Psoas muscle (tissue), 8 donors: ENCODE results near the gene TTC22. TPM values are rescaled to one million over a fixed set of nuclear protein-coding genes. Genes with fewer than 3 reads are reported as not detected.

ENCODE experiments used
- ATAC-seq, 4 donors: fragments of 200-7000 bp; cut with Tn5 transposase; one replicate each; pipeline ENCODE4 v1.9.1; 2020; ENCODE audit warnings: moderate library complexity in 3 of 4, mild to moderate bottlenecking in 2 of 4
- DNase-seq, 2 donors: peaks; one replicate each; pipeline ENCODE4 v3.0.0-alpha.2; 2020
- H3K27ac ChIP-seq: fragments of 200-600 bp; one replicate; pipeline ENCODE4 v1.8.0; 2022
- H3K27me3 ChIP-seq, 3 donors: fragments of 200-600 bp in 1 of 3; one replicate each; pipeline versions ENCODE4 v1.6.1 to v1.8.0; 2013 to 2022; ENCODE audit warnings: low read length in 2 of 3, mild to moderate bottlenecking in 2 of 3, moderate library complexity in 1 of 3; ENCODE audit not compliant: insufficient read depth in 3 of 3
- H3K36me3 ChIP-seq, 2 donors: fragments of 200-600 bp in 1 of 2; one replicate each; pipeline versions ENCODE4 v1.6.1 to v1.8.0; 2013 to 2022; ENCODE audit warnings: low read depth in 1 of 2, mild to moderate bottlenecking in 1 of 2, moderate library complexity in 1 of 2; ENCODE audit not compliant: insufficient read depth in 1 of 2
- H3K4me1 ChIP-seq: fragments of 200-600 bp; one replicate; pipeline ENCODE4 v1.8.0; 2022
- H3K4me3 ChIP-seq: fragments of 200-600 bp; one replicate; pipeline ENCODE4 v1.8.0; 2022; ENCODE audit warnings: mild to moderate bottlenecking
- H3K9me3 ChIP-seq: fragments of 200-600 bp; one replicate; pipeline ENCODE4 v1.8.0; 2022
- WGBS, 3 donors: extraction: QIAGEN DNeasy Blood & Tissue Kit; methylation state at CpG; one replicate each; pipeline versions ENCODE4 v1.1.6 to v1.1.7; 2013; 5-methylcytosine and 5-hydroxymethylcytosine counted together
- intact Hi-C, 2 donors: fragments of 100-400 bp; cut with DNase I; formaldehyde crosslinking; loops; one replicate each; pipeline versions ENCODE4 v1.11.0 to v1.14.2; 2022
- polyA plus RNA-seq, 3 donors: library from polyadenylated mRNA; stranded (reverse); fragments of 200-250 nt; gene quantifications; one replicate each; pipeline ENCODE4 v1.2.3, GENCODE V29; 2013
- total RNA-seq, 4 donors: library from RNA; stranded (reverse); fragmentation: NEBNext Ultra II Directional in 2 of 4; extraction: Animal tissue kit (Norgen Biotek cat#: 25700) in 2 of 4; gene quantifications; one replicate each; pipeline versions ENCODE4 v1.2.1 to v1.2.4, GENCODE V29; 2021 to 2023
- TF ChIP-seq, protein P1 (sequence below): fragments of 200-600 bp; IDR thresholded peaks from one replicate; pipeline ENCODE4 v1.8.0; 2022; ENCODE audit warnings: antibody characterized with exemption
- donor health status: healthy with polysubstance abuse.
- donor health status: DM: no; HTN: no; CAD: no; lungs with moderate emphysema.
- donor health status: Bipolar disorder and iron deficiency.
- donor health status: healthy.
- donor health status: DM: yes; HTN: yes; CAD: no.
- donor health status: DM: no; HTN: no; CAD: no.
- donor health status: DM: no; HTN: no; CAD: no.
- donor health status: DM: yes; HTN: yes; CAD: no.

Gene TTC22
- total and polyA plus RNA-seq, 7 donors, result 0.03 to 0.13 (median 0.03) TPM; not detected in 2

DNA sequence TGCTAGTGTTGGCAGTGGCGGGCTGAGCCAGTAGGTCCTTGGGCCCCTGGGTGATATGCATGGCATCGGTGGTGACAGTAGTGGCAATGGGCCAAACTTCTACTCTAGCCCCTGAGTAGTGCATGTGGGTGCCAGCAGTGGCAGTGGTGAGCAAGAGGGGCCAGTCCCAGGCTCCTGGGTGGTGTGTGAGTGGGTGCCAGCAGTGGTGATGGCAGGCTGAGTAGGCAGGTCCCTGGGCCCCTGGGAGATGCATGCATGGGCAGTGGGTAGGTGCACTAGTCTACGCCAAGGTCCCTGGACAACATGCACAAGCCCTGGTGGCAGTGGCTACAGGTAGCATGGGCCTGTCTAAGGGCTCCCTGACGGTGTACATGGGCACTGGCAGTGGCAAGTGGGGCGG, 24.6 kb upstream of the TTC22 start:
- intact Hi-C loops, result no loop called here
- Histone ChIP-seq H3K4me3 (no peak overlapping the region), H3K36me3 (no peaks in the 10 kb centered on the region), H3K9me3 (peaks cover 29% of the 10 kb centered on the region), H3K4me1 (no peaks in the 10 kb centered on the region), H3K27me3 (no peaks in the 10 kb centered on the region), H3K27ac (no peak overlapping the region)
- DNase-seq, result no peak
- no peak for ATAC-seq
- TF ChIP-seq, protein P1, sequence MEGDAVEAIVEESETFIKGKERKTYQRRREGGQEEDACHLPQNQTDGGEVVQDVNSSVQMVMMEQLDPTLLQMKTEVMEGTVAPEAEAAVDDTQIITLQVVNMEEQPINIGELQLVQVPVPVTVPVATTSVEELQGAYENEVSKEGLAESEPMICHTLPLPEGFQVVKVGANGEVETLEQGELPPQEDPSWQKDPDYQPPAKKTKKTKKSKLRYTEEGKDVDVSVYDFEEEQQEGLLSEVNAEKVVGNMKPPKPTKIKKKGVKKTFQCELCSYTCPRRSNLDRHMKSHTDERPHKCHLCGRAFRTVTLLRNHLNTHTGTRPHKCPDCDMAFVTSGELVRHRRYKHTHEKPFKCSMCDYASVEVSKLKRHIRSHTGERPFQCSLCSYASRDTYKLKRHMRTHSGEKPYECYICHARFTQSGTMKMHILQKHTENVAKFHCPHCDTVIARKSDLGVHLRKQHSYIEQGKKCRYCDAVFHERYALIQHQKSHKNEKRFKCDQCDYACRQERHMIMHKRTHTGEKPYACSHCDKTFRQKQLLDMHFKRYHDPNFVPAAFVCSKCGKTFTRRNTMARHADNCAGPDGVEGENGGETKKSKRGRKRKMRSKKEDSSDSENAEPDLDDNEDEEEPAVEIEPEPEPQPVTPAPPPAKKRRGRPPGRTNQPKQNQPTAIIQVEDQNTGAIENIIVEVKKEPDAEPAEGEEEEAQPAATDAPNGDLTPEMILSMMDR, result no peak
- WGBS, 3 donors, result 92 to 93% (median 92%) methylated on average over 5 of the region's 5 CpGs

DNA sequence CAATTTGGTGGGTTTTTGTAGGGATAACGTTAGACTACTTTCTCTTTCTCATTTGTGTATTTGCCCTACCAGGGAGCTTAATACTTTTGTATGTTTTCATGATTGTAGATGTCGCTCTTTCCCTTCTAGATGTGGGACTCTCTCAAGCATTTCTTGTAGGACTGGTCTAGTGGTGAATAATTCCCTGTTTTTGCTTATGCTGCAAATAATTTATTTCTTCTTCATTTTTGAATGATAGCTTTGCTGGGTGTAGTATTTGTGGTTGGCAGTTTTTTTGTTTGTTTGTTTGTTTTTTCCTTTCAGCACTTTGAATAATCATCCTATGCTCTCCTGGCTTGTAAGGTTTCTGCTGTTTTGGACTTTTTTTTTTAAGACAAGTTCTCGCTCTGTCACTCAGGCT, 22.5 kb upstream of the TTC22 start:
- H3K4me3 ChIP-seq, result no peak overlapping the region
- peaks cover 27% of the 10 kb centered on the region for H3K9me3 ChIP-seq
- no peak for ATAC-seq
- H3K27me3 ChIP-seq, result no peaks in the 10 kb centered on the region
- H3K4me1 ChIP-seq, result no peaks in the 10 kb centered on the region
- WGBS, 3 donors, result 88 to 89% (median 89%) methylated on average over 3 of the region's 3 CpGs
- TF ChIP-seq, protein P1, result no peak
- H3K36me3 ChIP-seq, result no peaks in the 10 kb centered on the region
- no peak for DNase-seq
- intact Hi-C loops, result no loop called here
- H3K27ac ChIP-seq, result no peak overlapping the region

DNA sequence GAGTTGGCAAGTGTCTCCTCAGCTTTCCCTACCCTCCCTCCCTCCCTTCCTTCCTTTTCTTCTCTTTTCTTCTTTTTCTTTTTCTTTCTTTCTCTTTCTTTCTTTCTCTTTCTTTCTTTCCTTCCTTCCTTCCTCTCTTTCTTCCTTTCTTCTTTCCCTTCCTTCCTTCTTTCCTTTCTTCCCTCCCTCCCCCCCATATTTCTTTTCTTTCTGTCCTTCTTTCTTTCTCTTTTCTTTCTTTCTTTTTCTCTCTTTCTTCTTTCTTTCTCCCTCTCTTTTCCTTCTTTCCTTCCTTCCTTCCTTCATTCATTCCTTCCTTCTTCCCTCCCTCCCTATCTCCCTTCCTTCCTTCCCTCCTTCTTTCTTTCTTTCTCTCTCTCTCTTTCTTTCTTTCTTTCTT, 18.6 kb upstream of the TTC22 start:
- H3K4me3 ChIP-seq, result no peak overlapping the region
- no peaks in the 10 kb centered on the region for H3K36me3 ChIP-seq
- DNase-seq, result no peak
- no peaks in the 10 kb centered on the region for H3K27me3 ChIP-seq
- intact Hi-C loops, result loop anchor here (10.0 kb wide), 2 partner anchors 315 to 695 kb away; no protein-coding TSS in a partner anchor
- ATAC-seq, result no peak
- H3K4me1 ChIP-seq, result no peaks in the 10 kb centered on the region
- H3K9me3 ChIP-seq, result peaks cover 15% of the 10 kb centered on the region
- TF ChIP-seq, protein P1, result no peak
- no peak overlapping the region for H3K27ac ChIP-seq

DNA sequence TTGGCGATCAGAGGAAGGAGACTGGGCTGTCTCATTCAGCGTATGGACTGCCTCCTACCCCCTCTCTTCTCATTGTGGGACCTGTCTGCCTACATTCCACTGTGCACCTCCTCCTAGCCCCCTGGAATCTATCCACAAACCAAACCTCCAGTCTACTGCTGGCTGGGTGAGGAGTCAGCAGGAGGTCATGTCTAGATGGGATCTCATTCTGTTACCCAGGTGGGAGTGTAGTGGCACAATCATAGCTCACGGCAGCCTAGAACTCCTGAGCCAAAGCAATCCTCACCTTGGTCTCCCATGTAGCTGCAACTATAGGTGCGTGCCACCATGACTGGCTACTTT, 18.0 kb upstream of the TTC22 start:
- WGBS, 3 donors, result 92 to 93% (median 93%) methylated on average over 4 of the region's 4 CpGs
- intact Hi-C loops, result loop anchor here (10.0 kb wide), 2 partner anchors 314 to 694 kb away; no protein-coding TSS in a partner anchor

More for the DNA sequence above, 18.0 kb upstream of the TTC22 start:
- peaks cover 12% of the 10 kb centered on the region for H3K9me3 ChIP-seq
- DNase-seq (no peak), ATAC-seq (no peak)
- TF ChIP-seq, protein P1, result no peak
- H3K27me3 ChIP-seq, result no peaks in the 10 kb centered on the region
- no peaks in the 10 kb centered on the region for H3K4me1 ChIP-seq
- no peak overlapping the region for H3K4me3 ChIP-seq
- no peaks in the 10 kb centered on the region for H3K36me3 ChIP-seq
- no peak overlapping the region for H3K27ac ChIP-seq
